Endodermal cell (in vitro differentiated cells): ENCODE measurements around the gene TIAM1. TPM values are rescaled to one million over a fixed set of nuclear protein-coding genes. Genes with fewer than 3 reads are reported as not detected.
A peak's percentile ranks its signal among the peaks of the same experiment; 100 is the strongest.

Experiments used
- DNase-seq: peaks from one replicate; pipeline ENCODE4 v3.0.0-alpha.2; 2017
- H3K27ac ChIP-seq: 2 replicates; pipeline ENCODE4 v1.5.1; 2013; ENCODE audit warnings: mild to moderate bottlenecking, low read depth, low read length, moderate library complexity
- H3K27me3 ChIP-seq: 2 replicates; pipeline ENCODE4 v1.6.1; 2013; ENCODE audit warnings: mild to moderate bottlenecking, low read length, moderate library complexity; ENCODE audit not compliant: insufficient read depth, control insufficient read depth, poor library complexity, severe bottlenecking
- H3K36me3 ChIP-seq: 2 replicates; pipeline ENCODE4 v1.7.0; 2013; ENCODE audit warnings: mild to moderate bottlenecking, low read length, moderate library complexity; ENCODE audit not compliant: control insufficient read depth, insufficient read depth
- H3K4me1 ChIP-seq: one replicate; pipeline ENCODE4 v1.7.0; 2013; ENCODE audit warnings: low read length; ENCODE audit not compliant: control insufficient read depth, insufficient read depth
- H3K4me3 ChIP-seq: 2 replicates; pipeline ENCODE4 v1.5.1; 2013; ENCODE audit warnings: mild to moderate bottlenecking, low read length, moderate library complexity
- H3K9ac ChIP-seq: 2 replicates; pipeline ENCODE4 v1.6.1; 2013; ENCODE audit warnings: mild to moderate bottlenecking, low read length, moderate library complexity; ENCODE audit not compliant: poor library complexity, severe bottlenecking; ENCODE audit errors: extremely low read depth
- H3K9me3 ChIP-seq: 2 replicates; pipeline ENCODE4 v1.6.1; 2013; ENCODE audit warnings: mild to moderate bottlenecking, low read length, moderate library complexity; ENCODE audit not compliant: control insufficient read depth
- H3K27ac Mint-ChIP-seq: 2 replicates; pipeline ENCODE4 v1.8.0; 2020; ENCODE audit warnings: mixed read lengths
- H3K27me3 Mint-ChIP-seq: 2 replicates; pipeline ENCODE4 v1.8.0; 2021; ENCODE audit warnings: mild to moderate bottlenecking, mixed read lengths; ENCODE audit not compliant: insufficient read depth
- H3K36me3 Mint-ChIP-seq: 2 replicates; pipeline ENCODE4 v1.8.0; 2020; ENCODE audit warnings: low read depth, mixed read lengths
- H3K4me1 Mint-ChIP-seq: 2 replicates; pipeline ENCODE4 v1.8.0; 2020; ENCODE audit warnings: mixed read lengths
- H3K4me3 Mint-ChIP-seq: 2 replicates; pipeline ENCODE4 v1.8.0; 2020; ENCODE audit warnings: mild to moderate bottlenecking, moderate library complexity, mixed read lengths
- H3K9me3 Mint-ChIP-seq: 2 replicates; pipeline ENCODE4 v1.8.0; 2020; ENCODE audit warnings: mild to moderate bottlenecking, mixed read lengths
- WGBS, 2 experiments: methylation state at CpG; one replicate each; pipeline versions ENCODE4 v1.1.5 to v1.1.7; 2013; ENCODE audit warnings: missing lambda C conversion rate in 2 of 2, mixed read lengths in 1 of 2; ENCODE audit not compliant: insufficient coverage in 1 of 2, insufficient read length in 1 of 2; 5-methylcytosine and 5-hydroxymethylcytosine counted together
- total RNA-seq, 2 donors: library from RNA; stranded (reverse); fragmentation: NEBNext Ultra II Directional in 1 of 2; extraction: Animal tissue kit (Norgen Biotek cat#: 25700) in 1 of 2; gene quantifications; 2 replicates in 1 of 2; 3 replicates in 1 of 2; pipeline ENCODE4 v1.2.1, GENCODE V29; 2021
- TF ChIP-seq, protein P1 (sequence below): fragments of 200-600 bp; sonication (generic); conservative IDR thresholded peaks from 2 replicates; pipeline ENCODE4 v1.5.0; 2021; ENCODE audit warnings: antibody characterized with exemption, mild to moderate bottlenecking

TIAM1 gene
- total RNA-seq, 2 donors from 2014 or later = 29.4 to 33.3 TPM

GRCh38 chr21:31156662-31157061 is 187.4 kb downstream of the TIAM1 start:
- no peak overlapping the region for H3K27ac ChIP-seq
- Mint-ChIP-seq H3K36me3 (peaks cover 51% of the 10 kb centered on the region), H3K27me3 (no peaks in the 10 kb centered on the region), H3K4me1 (peaks cover 49% of the 10 kb centered on the region), H3K4me3 (no peak overlapping the region), H3K27ac (no peak overlapping the region), H3K9me3 (peaks cover 45% of the 10 kb centered on the region)
- H3K36me3 ChIP-seq = peaks cover 32% of the 10 kb centered on the region
- peak overlapping the region; percentile 66 for H3K4me3 ChIP-seq
- TF ChIP-seq, protein P1, sequence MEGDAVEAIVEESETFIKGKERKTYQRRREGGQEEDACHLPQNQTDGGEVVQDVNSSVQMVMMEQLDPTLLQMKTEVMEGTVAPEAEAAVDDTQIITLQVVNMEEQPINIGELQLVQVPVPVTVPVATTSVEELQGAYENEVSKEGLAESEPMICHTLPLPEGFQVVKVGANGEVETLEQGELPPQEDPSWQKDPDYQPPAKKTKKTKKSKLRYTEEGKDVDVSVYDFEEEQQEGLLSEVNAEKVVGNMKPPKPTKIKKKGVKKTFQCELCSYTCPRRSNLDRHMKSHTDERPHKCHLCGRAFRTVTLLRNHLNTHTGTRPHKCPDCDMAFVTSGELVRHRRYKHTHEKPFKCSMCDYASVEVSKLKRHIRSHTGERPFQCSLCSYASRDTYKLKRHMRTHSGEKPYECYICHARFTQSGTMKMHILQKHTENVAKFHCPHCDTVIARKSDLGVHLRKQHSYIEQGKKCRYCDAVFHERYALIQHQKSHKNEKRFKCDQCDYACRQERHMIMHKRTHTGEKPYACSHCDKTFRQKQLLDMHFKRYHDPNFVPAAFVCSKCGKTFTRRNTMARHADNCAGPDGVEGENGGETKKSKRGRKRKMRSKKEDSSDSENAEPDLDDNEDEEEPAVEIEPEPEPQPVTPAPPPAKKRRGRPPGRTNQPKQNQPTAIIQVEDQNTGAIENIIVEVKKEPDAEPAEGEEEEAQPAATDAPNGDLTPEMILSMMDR = no peak
- H3K4me1 ChIP-seq = peaks cover 14% of the 10 kb centered on the region
- H3K9me3 ChIP-seq = peaks cover 42% of the 10 kb centered on the region
- no peak overlapping the region for H3K9ac ChIP-seq
- no peaks in the 10 kb centered on the region for H3K27me3 ChIP-seq
- DNase-seq = no peak
- WGBS, 2 experiments = 90 to 98% methylated on average over 1 to 2 of the region's 2 CpGs

GRCh38 chr21:31156169-31156568 is 187.9 kb downstream of the TIAM1 start:
- Histone ChIP-seq H3K4me3 (peak overlapping the region; percentile 66), H3K27ac (no peak overlapping the region), H3K27me3 (no peaks in the 10 kb centered on the region), H3K9ac (no peak overlapping the region), H3K4me1 (peaks cover 12% of the 10 kb centered on the region), H3K9me3 (peaks cover 47% of the 10 kb centered on the region), H3K36me3 (peaks cover 37% of the 10 kb centered on the region)
- Mint-ChIP-seq H3K27me3 (no peaks in the 10 kb centered on the region), H3K4me1 (peaks cover 46% of the 10 kb centered on the region), H3K4me3 (no peak overlapping the region), H3K9me3 (peaks cover 45% of the 10 kb centered on the region), H3K27ac (no peak overlapping the region), H3K36me3 (peaks cover 56% of the 10 kb centered on the region)
- DNase-seq = no peak
- TF ChIP-seq, protein P1 = no peak

GRCh38 chr21:31151156-31152045 is 192.7 kb downstream of the TIAM1 start:
- no peaks in the 10 kb centered on the region for H3K27me3 Mint-ChIP-seq
- no peak for DNase-seq
- 95 to 97% methylated on average over 3 to 6 of the region's 7 CpGs for WGBS, 2 experiments
- H3K27ac Mint-ChIP-seq = no peak overlapping the region
- Histone ChIP-seq H3K9ac (no peak overlapping the region), H3K4me1 (no peaks in the 10 kb centered on the region), H3K36me3 (peaks cover 58% of the 10 kb centered on the region), H3K27ac (no peak overlapping the region), H3K4me3 (no peak overlapping the region), H3K27me3 (no peaks in the 10 kb centered on the region), H3K9me3 (peaks cover 43% of the 10 kb centered on the region)
- peaks cover 33% of the 10 kb centered on the region for H3K9me3 Mint-ChIP-seq
- H3K4me3 Mint-ChIP-seq = no peak overlapping the region
- TF ChIP-seq, protein P1 = no peak
- peaks cover 79% of the 10 kb centered on the region for H3K36me3 Mint-ChIP-seq
- H3K4me1 Mint-ChIP-seq = peaks cover 14% of the 10 kb centered on the region
